NT2/D1 (cell line): ENCODE data around the gene TASOR.

Experiments
- DNase-seq: peaks from one replicate; pipeline ENCODE4 v3.0.0-alpha.2; 2011; ENCODE audit warnings: low read depth, low spot score
- H3K27me3 ChIP-seq: 2 replicates; pipeline ENCODE4 v1.6.0; 2011; ENCODE audit warnings: mild to moderate bottlenecking; ENCODE audit not compliant: insufficient read length, insufficient read depth
- H3K36me3 ChIP-seq: 2 replicates; pipeline ENCODE4 v1.6.1; 2011; ENCODE audit warnings: mild to moderate bottlenecking, low read length, mixed read lengths; ENCODE audit not compliant: insufficient read depth, insufficient read length
- H3K4me1 ChIP-seq: 2 replicates; pipeline ENCODE4 v1.5.1; 2011; ENCODE audit not compliant: insufficient read depth, insufficient read length
- H3K4me3 ChIP-seq: 2 replicates; pipeline ENCODE4 v1.5.1; 2011; ENCODE audit warnings: low read depth; ENCODE audit not compliant: insufficient read length
- H3K9ac ChIP-seq: 2 replicates; pipeline ENCODE4 v1.6.0; 2011; ENCODE audit warnings: low read depth; ENCODE audit not compliant: insufficient read length
- H3K9me3 ChIP-seq: 2 replicates; pipeline ENCODE4 v1.5.1; 2011; ENCODE audit warnings: mild to moderate bottlenecking, low read length; ENCODE audit not compliant: insufficient read depth
- SUZ12 ChIP-seq: IDR thresholded peaks from 2 replicates; pipeline ENCODE4 v1.6.1; 2011; ENCODE audit not compliant: insufficient read length, insufficient read depth; ENCODE audit errors: extremely low read depth
- YY1 ChIP-seq: IDR thresholded peaks from 2 replicates; pipeline ENCODE4 v1.6.1; 2011; ENCODE audit not compliant: insufficient read length, insufficient read depth
- ZNF274 ChIP-seq: IDR thresholded peaks from 2 replicates; pipeline ENCODE4 v1.6.1; 2011; ENCODE audit warnings: mild to moderate bottlenecking, low read depth, low read length

The TASOR gene

GRCh38 chr3:56691165-56692000 lies 8.3 kb upstream of the TASOR start:
- no peak overlapping the region for H3K4me3 ChIP-seq
- H3K9ac ChIP-seq: no peak overlapping the region
- DNase-seq: no peak
- no peaks in the 10 kb centered on the region for H3K36me3 ChIP-seq
- H3K9me3 ChIP-seq: no peaks in the 10 kb centered on the region
- TF ChIP-seq YY1: no peak
- no peak for TF ChIP-seq ZNF274
- TF ChIP-seq SUZ12: no peak
- H3K27me3 ChIP-seq: no peaks in the 10 kb centered on the region
- no peaks in the 10 kb centered on the region for H3K4me1 ChIP-seq

GRCh38 chr3:56689303-56689702 lies 6.2 kb upstream of the TASOR start:
- no peak for DNase-seq
- H3K9me3 ChIP-seq: peaks cover 2% of the 10 kb centered on the region
- H3K36me3 ChIP-seq: no peaks in the 10 kb centered on the region
- H3K4me1 ChIP-seq: no peaks in the 10 kb centered on the region
- H3K9ac ChIP-seq: no peak overlapping the region
- H3K27me3 ChIP-seq: no peaks in the 10 kb centered on the region
- TF ChIP-seq ZNF274 (no peak), YY1 (no peak), SUZ12 (no peak)
- no peak overlapping the region for H3K4me3 ChIP-seq

- Histone ChIP-seq H3K9me3 (peaks cover 13% of the 10 kb centered on the region), H3K4me3 (no peak overlapping the region), H3K9ac (no peak overlapping the region), H3K27me3 (no peaks in the 10 kb centered on the region), H3K4me1 (no peaks in the 10 kb centered on the region), H3K36me3 (no peaks in the 10 kb centered on the region)
- no peak for TF ChIP-seq SUZ12
- DNase-seq: no peak
These were observed 5.1 kb upstream of the TASOR start for GRCh38 chr3:56688191-56688590.

- TF ChIP-seq SUZ12 (no peak), YY1 (no peak), ZNF274 (no peak)
- no peak overlapping the region for H3K9ac ChIP-seq
- DNase-seq: no peak
These were observed 964 bp upstream of the TASOR start for GRCh38 chr3:56684029-56684428.

GRCh38 chr3:56682462-56683121 lies 473 bp downstream of the TASOR start:
- peak overlapping the region; percentile 60 for H3K4me3 ChIP-seq
- H3K4me1 ChIP-seq: no peaks in the 10 kb centered on the region
- no peak for DNase-seq
- H3K36me3 ChIP-seq: peaks cover 7% of the 10 kb centered on the region
- H3K27me3 ChIP-seq: no peaks in the 10 kb centered on the region
- TF ChIP-seq ZNF274 (no peak), YY1 (peak; percentile 61)
- H3K9me3 ChIP-seq: peaks cover 14% of the 10 kb centered on the region
- H3K9ac ChIP-seq: peak overlapping the region; percentile 87

More at GRCh38 chr3:56684029-56684428, 964 bp upstream of the TASOR start:
- no peaks in the 10 kb centered on the region for H3K4me1 ChIP-seq
- peaks cover 3% of the 10 kb centered on the region for H3K36me3 ChIP-seq
- H3K27me3 ChIP-seq: no peaks in the 10 kb centered on the region
- H3K9me3 ChIP-seq: peaks cover 14% of the 10 kb centered on the region
- H3K4me3 ChIP-seq: no peak overlapping the region

- peaks cover 7% of the 10 kb centered on the region for H3K36me3 ChIP-seq
- no peak for TF ChIP-seq YY1
- no peak for TF ChIP-seq SUZ12
- no peak for TF ChIP-seq ZNF274
- no peak for DNase-seq
- peak overlapping the region; percentile 60 for H3K4me3 ChIP-seq
- H3K4me1 ChIP-seq: no peaks in the 10 kb centered on the region
- no peaks in the 10 kb centered on the region for H3K27me3 ChIP-seq
- peaks cover 14% of the 10 kb centered on the region for H3K9me3 ChIP-seq
- H3K9ac ChIP-seq: peak overlapping the region; percentile 87
These were observed 1.0 kb downstream of the TASOR start for GRCh38 chr3:56681984-56682461.

GRCh38 chr3:56680054-56680580 lies 2.9 kb downstream of the TASOR start:
- no peak overlapping the region for H3K4me3 ChIP-seq
- TF ChIP-seq SUZ12 (no peak), YY1 (no peak), ZNF274 (no peak)
- H3K4me1 ChIP-seq: no peaks in the 10 kb centered on the region
- no peak overlapping the region for H3K9ac ChIP-seq
- DNase-seq: no peak
- H3K27me3 ChIP-seq: no peaks in the 10 kb centered on the region
- peaks cover 14% of the 10 kb centered on the region for H3K9me3 ChIP-seq
- H3K36me3 ChIP-seq: peaks cover 7% of the 10 kb centered on the region
